GM19452 (cell line): Measurements from ENCODE around the gene TPM3.
"Not testable (repeated sequence)": the region's sequence is repeated elsewhere in the genome, so short reads cannot be mapped to it uniquely, and the experiment has no call there.

Source experiments
- ATAC-seq: cut with Tn5 transposase; IDR thresholded peaks from one replicate; pipeline ENCODE4 v1.9.1; 2021; ENCODE audit not compliant: unreplicated experiment

TPM3 gene

DNA sequence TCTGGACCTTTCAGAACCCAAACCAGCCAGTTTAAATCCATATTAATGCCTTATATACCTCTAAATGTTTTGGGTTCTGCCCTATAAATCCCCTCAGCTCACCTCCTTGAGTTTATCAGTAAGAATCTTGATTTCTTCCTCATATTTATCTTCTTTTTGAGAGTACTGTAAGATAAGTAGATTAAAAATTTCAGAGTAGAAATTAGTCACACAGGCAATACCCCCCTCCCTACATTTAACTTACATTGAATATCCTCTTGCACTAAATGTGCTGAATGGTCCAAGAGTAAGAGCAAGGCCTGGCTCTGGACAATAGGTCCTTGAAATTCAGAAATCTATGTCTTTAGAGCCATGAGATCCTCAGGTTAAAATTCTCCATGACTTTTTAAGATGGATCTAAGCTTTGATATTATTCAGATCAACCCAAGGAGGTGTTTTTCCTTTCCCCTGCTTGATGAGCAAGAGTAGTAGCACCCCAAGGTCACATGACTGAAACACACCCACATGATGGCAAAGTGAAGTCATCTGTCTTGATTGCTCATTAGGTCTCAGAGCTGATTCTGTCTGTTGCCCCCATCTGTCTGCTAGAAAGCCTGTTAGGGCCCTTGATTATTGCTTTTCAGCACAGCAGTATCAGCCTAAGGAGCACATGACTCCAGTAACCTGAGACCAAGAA lies 21.2 kb downstream of the TPM3 start:
- ATAC-seq, result no peak

DNA sequence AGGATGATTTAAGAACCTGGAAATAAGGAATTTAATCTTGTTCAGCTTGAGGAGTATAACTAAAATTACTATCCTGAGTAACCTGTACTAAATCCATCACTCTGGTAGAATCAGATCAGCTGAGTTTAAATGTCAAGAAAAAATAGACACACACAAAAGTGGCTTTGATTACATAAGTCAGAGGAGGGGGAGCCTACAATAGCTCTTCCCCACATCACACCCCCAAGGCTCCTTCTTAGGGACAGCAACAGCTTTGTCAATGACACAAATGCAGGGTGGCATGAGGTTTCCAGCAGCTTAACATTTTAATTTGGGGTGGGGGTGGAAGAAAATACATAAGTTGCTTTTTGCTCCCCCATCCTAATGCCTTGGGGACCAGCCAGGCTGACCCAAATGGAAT lies 24.4 kb downstream of the TPM3 start:
- ATAC-seq, result no peak

DNA sequence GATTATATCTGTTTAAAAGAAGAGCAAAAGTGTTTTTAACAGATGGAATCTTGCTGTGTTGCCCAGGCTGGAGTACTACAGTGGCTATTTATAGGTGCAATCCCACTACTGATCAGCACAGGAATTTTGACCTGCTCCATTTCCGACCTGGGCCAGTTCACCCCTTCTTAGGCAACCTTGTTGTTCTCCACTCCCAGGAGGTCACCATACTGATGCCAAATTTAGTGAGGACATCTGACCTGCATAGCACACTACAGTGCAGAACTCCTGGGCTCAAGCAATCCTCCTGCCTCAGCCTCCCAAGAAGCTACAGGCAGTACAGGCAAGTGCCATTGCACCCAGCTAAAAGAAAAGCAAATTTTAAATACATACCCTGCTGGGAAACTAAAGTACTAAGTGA lies 25.7 kb downstream of the TPM3 start:
- no peak for ATAC-seq

DNA sequence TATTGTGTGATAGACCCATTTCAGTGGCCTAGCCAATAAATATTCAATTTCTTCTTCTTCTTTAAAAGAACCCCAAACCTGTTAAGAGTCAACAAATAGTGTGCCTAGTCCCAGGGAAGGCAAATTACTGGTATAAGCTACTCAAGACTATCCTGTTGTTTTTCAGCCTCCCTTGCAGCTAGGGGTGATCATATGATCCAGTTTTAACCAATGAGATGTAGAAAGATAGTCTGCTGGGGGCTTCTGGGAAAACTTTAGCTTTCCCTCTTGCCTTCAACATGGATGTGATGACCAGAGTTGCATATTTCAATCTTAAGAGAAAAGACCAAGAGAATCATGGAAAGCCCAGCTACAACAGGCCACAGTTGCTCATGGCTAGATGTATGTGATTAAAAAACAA lies 32.3 kb downstream of the TPM3 start:
- ATAC-seq, result no peak

DNA sequence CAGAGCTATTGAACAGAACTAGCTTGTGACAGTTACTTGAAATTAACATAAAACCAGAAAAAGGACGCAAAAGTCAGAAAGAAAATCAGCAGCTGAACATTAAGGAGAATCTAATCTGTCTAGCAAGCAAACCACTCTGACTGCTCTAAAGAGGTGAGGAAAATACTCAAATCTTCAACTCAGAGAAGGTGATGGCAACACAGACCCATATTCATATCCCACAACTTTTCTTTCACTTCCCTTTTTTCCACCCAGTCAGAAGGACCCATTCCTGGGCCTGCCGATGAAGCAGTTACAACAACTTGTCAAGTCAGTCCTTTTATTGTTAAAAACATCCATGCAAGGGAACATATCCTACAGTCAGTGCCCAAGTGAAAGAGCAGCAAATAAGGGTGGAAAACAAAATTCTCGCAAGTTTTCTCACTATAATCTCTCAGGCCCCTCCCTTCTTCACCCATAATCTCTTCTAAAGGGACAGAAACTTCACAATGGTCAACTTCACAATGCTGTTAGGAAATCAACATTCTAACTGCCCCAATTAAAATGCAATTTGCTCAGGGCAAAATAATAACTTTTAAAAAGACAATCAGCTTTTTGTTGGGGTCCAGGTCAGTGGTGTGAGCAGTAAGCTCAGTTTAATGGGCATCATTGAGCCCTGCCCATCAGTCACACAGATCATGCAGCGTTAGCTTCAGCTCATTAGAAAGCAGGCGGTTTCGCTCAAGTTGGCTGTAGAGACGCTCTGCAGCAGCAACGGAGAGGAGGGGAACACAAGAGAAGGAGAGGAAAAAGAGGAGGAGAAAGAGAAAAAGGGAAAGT lies 33.4 kb downstream of the TPM3 start:
- ATAC-seq, result no peak

DNA sequence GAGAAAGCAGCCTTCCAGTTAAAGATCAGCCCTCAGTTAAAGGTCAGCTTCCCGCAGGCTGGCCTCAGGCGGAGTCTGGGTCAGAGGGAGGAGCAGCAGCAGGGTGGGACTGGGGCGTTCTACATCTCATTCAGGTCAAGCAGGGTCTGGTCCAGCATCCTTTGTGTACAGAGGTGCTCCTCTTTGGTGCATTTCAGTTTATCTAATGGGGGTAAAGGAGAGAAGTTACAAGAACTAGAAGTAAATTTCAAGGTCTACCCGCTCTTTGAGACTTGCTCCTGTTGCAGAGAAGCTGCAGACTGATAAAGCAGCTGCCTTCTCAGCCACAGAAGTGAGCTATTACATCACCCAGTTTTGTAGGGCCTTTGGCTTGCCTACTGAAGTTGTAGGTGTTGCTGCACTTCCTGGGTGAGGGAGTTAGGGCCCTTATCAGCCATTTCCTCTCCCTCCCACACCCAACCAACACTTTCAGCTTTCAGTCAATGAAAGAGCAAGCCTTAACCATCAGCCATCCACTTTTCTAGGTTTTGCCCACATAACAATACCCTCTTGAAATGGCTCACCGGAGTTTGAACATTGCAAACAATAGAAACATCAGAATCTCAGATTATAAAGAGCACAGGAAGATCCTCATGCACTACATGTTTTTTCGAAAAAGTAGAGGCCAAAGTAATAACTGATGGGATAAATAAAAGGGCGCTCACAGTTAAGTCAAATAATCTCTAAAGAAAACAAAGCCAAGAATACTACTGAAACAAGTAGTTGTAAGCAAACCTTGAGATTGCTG lies 34.2 kb downstream of the TPM3 start:
- ATAC-seq, result peak; percentile 49

DNA sequence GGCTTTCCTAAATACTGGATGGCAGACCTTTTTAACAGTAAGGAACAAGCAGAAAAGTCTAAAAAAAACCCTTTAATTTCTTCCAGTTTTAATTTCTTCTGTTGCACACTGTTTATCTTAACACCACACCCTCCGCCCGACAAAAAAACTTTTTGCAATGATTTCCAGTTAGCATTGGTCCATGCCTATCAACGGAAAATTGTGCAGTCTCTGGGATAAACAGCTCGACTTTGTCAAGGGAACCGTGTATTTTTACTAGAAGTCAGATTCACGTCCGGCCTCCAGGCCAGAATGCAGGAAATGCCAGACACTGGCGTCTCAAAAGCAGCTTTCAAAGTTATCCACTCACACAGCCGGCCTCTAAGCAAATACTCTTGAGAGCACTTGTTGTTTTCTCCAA lies 36.6 kb downstream of the TPM3 start:
- no peak for ATAC-seq

DNA sequence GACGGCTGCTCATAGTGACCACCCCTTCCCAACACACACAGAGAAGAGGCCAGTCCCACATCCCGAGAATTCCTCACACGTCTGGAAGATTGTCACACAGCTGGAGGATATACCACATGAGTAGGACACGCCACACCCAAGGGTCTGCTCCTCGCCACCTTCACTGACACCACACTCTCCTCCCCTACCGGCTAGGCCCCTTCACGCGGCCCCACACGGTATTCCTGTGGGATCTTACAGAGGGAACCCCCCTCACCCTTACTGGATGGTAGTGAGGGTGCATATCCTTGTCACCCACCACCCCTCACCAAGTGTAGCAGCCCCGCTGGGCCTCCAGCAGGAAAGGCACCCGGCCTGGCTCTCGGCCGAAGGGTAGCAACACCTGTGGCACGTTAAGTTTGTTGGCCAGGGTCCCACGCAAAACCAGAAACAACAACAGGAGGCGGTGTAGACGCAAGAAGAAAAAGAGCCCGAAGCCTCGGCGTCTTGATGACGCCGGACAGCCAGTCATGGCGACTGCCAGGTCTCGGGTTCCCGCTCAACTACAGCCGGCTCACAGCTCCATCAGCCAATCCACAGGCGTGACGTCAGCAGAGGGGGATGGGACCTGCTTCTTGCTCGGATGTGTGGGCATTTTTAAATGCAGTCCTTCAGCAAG lies 37.2 kb downstream of the TPM3 start, which contains the start of gene NUP210L:
NUP210L (minus strand) TSS at position 540 of the 658 bp plus-strand sequence.
- ATAC-seq, result no peak

DNA sequence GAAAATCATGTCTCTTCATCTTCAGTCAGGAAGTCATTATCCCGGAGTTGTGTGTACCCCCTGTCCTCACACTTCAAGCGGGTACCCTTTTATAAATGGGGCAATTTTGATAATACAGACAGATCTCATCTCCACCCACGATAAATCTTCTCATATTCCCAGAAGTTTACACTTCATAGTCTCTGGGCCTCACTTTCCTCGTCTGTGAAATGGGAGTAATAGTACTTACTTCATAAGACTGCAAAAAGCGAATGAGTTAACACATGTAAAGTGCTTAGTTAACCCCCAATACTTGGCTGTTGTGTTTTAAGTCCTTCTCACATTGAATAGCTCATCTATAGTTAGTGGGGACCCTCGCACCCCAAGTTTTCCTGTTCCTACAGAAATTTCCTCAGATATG lies 37.8 kb downstream of the TPM3 start:
- no peak for ATAC-seq

DNA sequence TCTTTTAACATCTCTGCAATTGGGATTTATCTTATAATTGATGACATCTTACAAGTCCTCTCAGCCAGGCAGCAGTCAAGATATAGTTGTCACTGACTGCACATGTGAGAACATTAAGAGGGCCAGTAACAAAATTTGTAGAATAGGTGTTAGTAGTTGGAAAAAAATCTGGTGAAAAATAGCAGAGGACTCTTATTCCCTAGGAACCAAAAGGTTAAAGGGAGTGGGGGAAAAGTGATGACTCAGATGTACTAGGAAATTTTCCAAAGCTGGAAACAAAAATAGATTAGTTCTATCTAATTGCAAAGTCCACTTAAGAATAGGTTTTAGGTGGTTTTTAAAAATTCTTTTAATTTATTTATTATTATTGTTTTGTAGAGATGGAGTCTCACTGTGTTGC lies 40.6 kb downstream of the TPM3 start:
- no peak for ATAC-seq

DNA sequence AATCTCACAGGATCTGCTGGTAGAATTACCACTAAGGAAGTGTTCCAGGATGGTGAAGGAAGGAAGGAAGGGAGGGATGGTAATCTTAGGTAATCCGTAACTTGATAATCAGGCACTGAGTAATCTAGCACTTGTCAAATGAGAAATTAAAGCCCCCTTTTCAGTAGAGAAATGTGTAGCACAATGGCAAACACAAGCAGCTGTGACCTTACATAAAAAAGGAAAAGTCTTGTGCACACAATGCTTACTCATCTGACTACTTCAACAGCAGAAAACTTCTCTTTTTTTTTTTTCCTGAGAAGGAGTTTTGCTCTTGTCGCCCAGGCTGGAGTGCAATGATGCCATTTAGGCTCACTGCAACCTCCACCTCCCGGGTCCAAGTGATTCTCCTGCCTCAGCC lies 43.1 kb downstream of the TPM3 start:
- no peak for ATAC-seq

DNA sequence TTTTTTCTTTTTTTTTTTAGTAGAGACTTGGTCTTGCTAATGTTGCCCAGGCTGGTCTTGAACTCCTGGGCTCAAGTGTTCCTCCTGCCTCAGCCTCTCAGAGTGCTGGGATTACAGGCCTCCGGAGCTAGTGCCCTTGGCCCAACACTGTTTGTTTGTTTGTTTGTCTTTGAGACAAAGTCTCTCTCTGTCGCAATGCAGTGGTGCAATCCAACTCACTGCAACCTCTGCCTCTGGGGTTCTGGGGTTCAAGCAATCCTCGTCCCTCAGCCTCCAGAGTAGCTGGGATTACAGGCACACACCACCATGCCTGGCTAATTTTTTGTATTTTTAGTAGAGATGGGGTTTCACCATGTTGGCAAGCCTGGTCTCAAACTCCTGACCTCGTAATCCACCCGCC lies 44.4 kb downstream of the TPM3 start:
- ATAC-seq, result not testable (repeated sequence)

DNA sequence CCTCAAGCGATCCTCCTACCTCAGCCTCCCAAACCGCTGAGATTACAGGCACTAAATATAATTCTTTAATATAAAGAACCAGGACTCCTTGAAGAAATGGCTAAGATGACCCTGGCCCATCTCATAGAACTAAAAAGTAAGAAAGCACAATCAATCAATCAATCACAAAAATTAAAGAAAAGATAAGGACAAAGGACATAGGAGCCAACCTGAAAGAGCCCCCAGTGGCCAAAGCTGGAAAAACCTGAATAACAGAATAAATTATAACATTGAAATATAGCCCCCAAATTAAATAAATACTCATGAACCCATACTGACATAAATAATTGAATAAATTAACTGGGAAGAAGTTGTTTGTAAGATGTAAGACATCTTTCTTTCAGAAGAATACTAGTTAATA lies 45.9 kb downstream of the TPM3 start:
- no peak for ATAC-seq

DNA sequence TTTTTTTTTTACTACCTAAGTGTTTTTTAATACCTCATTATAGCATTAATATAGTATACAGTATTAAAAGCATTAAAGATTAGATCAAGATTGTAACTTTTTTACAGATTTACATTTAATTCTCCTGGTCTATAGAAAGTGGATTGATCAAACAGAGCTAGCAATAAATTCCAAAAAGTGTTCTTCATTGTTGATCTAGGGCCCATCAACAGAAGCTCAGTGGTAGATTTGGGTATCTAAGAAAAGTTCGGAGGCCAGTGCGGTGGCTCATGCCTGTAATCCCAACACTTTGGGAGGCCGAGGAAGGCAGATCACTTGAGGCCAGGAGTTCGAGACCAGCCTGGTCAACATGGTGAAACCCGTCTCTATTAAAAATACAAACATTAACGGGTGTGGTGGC lies 49.5 kb downstream of the TPM3 start:
- ATAC-seq, result no peak

DNA sequence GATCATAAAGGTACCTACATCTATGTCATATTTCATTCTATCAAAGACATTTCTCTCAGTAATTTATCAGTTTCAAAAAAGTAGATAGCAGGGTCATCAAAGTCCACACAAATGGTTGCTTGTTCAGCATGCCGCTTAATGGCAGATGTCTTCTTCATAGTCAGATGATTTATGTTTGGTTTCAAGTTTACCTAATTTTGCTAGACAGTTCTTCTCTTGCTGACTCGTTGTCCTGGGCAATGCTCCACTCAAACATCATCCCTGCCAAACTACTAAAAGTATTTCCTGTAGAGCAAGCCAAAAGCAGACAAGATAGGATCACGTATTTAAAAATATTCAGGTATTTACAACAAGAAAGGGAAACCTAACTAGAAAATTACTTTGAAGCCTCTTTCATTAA lies 50.7 kb downstream of the TPM3 start:
- no peak for ATAC-seq

DNA sequence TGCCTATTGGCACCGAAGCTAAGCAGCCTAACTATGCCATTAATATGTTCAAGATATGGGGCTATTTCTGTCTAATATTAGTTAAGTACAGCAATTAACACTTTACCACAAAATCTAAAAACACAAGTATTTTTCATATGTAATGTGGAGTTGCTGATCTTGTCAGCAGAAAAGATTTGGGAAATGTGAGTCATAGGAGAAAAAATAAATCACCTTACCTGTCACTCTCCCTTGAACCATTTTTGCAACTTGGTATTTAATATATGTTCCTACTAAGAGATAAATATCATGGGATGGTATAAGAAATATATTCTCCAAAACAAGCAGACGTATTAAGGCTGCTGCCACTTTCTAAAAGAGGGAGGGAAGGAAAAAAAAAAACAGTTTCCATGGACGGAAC lies 54.0 kb downstream of the TPM3 start:
- no peak for ATAC-seq

DNA sequence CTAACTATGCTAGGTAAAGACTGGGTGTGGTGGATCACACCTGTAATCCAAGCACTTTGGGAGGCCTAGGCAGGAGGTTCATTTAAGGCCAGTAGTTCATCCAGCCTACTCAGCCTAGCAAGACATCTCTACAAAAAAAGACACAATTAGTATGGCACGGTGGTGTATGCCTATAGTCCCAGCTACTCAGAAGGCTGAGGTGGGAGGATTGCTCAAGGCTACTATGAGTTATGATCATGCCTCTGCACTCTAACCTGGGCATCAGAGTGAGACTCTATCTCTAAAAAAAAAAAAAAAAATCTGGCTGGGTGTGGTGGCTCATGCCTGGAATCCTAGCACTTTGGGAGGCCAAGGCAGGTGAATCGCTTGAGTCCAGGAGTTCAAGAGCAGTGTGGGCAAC lies 58.6 kb downstream of the TPM3 start:
- ATAC-seq, result no peak

DNA sequence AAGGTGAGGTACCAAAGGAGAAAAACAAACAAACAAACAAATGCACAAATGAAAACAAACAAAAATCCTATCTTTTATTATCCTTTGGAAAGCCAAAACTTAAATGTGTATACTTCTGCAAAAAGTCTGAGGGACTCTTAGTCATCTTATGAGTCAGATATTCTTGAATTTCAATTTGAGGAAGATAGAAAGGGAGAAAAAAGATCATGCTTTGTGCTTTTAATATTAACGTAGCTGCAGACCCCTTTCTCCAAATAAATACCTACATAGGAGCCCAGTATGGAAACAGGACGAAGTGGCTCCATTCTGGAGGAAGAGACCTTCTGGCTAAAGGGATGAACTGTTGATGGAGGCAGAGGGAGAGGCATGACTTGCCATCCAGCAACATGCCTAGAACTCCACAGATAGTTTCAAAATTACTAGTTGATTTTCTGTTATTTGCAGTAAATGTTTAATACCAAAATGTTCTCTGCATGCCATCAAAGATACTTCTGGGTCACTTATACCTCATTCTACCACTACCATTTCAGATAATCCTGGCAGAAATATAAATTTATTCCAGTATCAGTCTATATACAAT lies 62.4 kb downstream of the TPM3 start:
- ATAC-seq, result no peak

DNA sequence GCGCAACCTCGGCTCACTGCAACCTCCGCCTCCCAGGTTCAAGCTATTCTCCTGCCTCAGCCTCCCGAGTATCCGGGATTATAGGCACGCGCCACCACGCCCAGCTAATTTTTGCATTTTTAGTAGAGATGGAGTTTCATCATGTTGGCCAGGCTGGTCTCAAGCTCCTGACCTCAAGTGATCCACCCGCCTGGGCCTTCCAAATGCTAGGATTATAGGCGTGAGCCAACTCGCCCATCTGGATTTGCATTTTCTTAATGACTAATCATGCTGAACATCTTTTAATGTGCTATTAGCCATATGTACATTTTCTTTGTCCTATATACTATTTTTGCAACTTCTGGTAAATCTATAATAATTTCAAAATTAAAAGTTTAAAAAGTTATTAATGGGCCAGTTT lies 68.7 kb downstream of the TPM3 start:
- ATAC-seq, result not testable (repeated sequence)

DNA sequence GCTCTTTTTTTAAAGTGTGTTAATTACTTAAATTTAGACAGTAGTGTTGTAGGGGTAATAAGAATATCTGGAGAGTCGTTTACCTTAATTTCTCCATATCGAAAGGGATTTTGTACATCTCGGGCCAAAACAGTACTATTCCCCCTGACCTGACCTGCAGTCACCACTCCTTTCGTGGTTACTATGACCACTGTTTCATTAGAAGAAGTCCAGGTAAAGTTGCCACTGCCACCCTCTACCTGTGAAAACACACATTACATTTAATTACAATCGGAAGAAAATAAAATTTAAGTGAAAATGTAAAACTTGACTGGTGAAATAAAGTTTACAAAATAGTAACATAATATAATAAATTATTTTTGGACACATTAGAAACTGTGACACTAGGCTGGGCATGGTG lies 74.3 kb downstream of the TPM3 start:
- ATAC-seq, result no peak

DNA sequence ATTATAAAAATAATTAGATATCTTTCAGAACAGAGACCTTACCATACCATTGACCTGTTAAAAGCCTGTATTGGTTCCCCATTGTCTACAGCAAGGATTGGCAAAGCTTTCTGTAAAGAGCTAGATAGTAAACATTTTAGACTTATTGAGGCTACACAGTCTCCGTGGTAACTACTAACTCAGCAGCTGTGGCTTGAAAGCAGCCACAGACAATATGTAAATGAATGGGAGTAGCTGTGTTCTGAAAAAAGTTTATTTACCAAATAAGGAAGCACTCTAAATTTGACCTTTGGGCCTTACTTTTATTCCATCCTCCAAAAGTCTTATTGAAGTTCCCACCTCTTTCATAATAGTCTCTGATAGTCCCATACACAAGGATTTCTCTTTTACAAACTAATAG lies 76.7 kb downstream of the TPM3 start:
- no peak for ATAC-seq
